H7 (cell line): Measurements from ENCODE around the gene EIF3I. TPM values are rescaled to one million over a fixed set of nuclear protein-coding genes. Genes with fewer than 3 reads are reported as not detected.

ENCODE experiments used
- DNase-seq: peaks from one replicate; pipeline ENCODE4 v3.0.0; 2012
- H3K27me3 ChIP-seq: 2 replicates; pipeline ENCODE4 v1.6.0; 2011; ENCODE audit warnings: mild to moderate bottlenecking, low read length; ENCODE audit not compliant: control insufficient read depth, insufficient read depth
- H3K36me3 ChIP-seq: replicated peaks from 2 replicates; pipeline ENCODE4 v1.5.1; 2011; ENCODE audit warnings: low read length; ENCODE audit not compliant: control insufficient read depth, insufficient read depth
- H3K4me3 ChIP-seq: 2 replicates; pipeline ENCODE4 v1.5.1; 2011; ENCODE audit warnings: low read depth, mild to moderate bottlenecking, control low read depth, low read length, moderate library complexity; ENCODE audit not compliant: insufficient read depth
- total RNA-seq: library from RNA; depleted of rRNA; stranded (reverse); fragments of >200 nt; shearing (Covaris generic); gene quantifications from 2 replicates; pipeline ENCODE4 v1.2.3, GENCODE V29; 2014

EIF3I gene
- total RNA-seq, 1 experiment from 2014 or later = 547 TPM

GRCh38 chr1:32234792-32235191 is 12.6 kb downstream of the EIF3I start:
- peak; percentile 49 for DNase-seq
- no peaks in the 10 kb centered on the region for H3K27me3 ChIP-seq
- peaks cover 11% of the 10 kb centered on the region for H3K36me3 ChIP-seq
- H3K4me3 ChIP-seq = no peak overlapping the region

- DNase-seq = peak; percentile 66
- H3K36me3 ChIP-seq = peaks cover 3% of the 10 kb centered on the region
- peaks cover 5% of the 10 kb centered on the region; the same call in 1 of the 2 replicates for H3K27me3 ChIP-seq
- peak overlapping the region; percentile 70 for H3K4me3 ChIP-seq
Measured at GRCh38 chr1:32239337-32239736, 17.1 kb downstream of the EIF3I start.

DNA sequence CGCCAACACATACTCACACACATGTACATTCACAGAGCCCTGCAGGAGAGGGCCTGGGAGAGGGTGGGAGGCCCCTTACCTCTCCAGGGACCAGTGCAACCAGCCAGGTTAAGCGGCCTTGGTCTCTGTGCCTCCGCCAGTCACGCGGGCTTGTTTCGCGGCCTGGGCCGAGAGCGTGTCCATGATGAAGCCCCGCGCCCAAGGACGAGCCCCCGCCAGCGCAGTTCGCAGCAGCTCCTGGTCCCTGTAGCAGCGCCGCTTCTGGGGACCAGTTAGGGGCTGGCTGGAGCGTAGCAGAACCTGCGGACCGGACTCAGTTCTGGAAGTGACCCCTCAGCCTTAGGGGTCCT is 17.6 kb downstream of the EIF3I start:
- H3K36me3 ChIP-seq = peaks cover 1% of the 10 kb centered on the region
- peak overlapping the region; percentile 70 for H3K4me3 ChIP-seq
- H3K27me3 ChIP-seq = peaks cover 5% of the 10 kb centered on the region; the same call in 1 of the 2 replicates
- no peak for DNase-seq

DNA sequence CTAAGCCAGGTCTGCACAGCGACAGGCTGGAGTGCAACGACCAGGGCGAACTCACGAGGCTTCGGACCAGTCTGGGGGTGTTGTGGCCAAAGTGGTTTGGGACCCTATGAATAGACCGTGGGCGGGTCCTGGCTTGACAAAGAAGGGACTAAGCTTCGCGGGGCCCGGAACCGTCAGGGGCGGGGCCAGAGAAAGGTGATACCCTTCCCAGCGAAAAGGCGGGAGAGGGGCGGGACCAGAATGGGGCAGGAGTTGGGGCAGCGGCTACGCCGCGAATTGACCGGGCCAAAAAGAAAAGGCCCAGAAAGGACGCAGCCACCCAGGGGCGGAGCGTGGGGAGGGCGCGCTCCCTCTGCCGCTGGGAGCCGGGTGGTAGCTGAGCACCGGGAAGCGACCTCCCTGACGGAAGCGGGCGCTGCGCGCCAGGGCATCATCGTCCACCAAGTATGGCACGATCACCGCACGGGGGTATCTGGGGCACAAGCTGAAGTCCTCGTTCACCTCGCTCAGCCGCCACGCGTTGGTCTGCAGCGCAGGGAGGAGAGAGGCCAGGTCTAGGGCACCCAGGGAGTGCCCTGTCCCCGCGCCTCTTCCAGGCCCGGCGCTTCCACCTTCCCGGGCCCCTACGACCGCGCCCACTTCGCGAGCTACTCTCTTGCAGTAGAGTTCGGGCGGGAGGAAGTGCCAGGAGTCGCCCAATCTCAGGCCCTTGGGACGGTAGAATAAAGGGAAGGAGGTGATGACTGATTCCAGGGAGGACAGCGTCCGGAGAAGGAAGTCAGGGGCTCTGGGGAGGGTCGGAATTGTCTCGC is 18.1 kb downstream of the EIF3I start:
- Histone ChIP-seq H3K4me3 (peak overlapping the region; percentile 70), H3K36me3 (peaks cover 1% of the 10 kb centered on the region; the same call in 1 of the 2 replicates), H3K27me3 (peaks cover 5% of the 10 kb centered on the region; the same call in 1 of the 2 replicates)
- peak; percentile 97 for DNase-seq

GRCh38 chr1:32241001-32241763 is 19.0 kb downstream of the EIF3I start:
- peak; percentile 88 for DNase-seq
- Histone ChIP-seq H3K27me3 (peaks cover 5% of the 10 kb centered on the region; the same call in 1 of the 2 replicates), H3K36me3 (peaks cover under 1% of the 10 kb centered on the region; the same call in 1 of the 2 replicates), H3K4me3 (peak overlapping the region; percentile 70)

DNA sequence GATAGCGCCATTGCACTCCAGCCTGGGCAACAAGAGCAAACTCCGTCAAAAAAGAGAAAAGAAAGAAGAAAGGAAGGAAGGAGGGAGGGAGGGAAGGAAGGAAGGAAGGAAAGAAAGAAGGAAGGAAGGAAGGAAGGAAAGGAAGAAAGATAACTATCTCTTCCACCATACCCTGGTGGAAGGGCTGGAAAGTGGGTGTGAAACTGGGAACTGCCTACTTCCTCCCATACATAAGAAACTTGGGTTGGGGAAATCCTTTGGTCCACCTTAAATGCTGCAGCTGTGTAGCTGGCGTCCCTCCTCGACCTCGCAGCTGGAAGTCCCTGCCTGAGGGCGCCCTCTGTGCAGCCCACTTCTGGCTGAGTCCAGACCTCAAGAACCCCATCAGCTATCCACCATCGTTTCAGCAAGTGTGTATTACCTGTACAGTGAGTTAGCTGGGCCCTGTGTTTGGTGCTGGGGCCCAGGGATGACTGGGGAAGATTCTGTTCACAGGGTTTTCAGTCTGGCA is 20.2 kb downstream of the EIF3I start:
- Histone ChIP-seq H3K36me3 (no peaks in the 10 kb centered on the region), H3K27me3 (peaks cover 5% of the 10 kb centered on the region; the same call in 1 of the 2 replicates), H3K4me3 (no peak overlapping the region)
- peak; percentile 52 for DNase-seq

DNA sequence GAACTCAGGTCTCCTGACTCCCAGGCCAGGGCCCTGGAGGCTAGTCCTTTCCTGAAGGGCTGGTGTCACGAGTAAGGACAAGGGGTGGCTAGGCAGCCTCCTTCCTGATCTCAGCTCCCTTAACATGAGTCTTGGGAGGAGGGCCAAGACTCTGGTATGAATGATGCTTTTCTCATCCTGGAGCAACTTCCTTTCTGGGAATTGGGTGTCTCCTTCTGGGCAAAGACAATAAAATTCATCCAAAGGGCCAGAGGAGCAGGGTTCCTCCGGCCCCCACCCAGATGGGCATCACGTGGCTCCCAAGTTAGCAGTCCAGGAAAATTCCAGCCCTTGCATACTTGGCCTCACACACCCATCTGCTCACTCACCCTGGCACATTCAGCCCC is 24.7 kb downstream of the EIF3I start, which contains the start of gene FAM167B:
FAM167B (plus strand) TSS at position 335 of the 386 bp plus-strand sequence. CDS start 200 bp downstream, outside the sequence.
- peak; percentile 21 for DNase-seq
- Histone ChIP-seq H3K4me3 (no peak within 1 kb of the TSS), H3K27me3 (no peaks in the 10 kb centered on the region), H3K36me3 (no peaks in the 10 kb centered on the region)

DNA sequence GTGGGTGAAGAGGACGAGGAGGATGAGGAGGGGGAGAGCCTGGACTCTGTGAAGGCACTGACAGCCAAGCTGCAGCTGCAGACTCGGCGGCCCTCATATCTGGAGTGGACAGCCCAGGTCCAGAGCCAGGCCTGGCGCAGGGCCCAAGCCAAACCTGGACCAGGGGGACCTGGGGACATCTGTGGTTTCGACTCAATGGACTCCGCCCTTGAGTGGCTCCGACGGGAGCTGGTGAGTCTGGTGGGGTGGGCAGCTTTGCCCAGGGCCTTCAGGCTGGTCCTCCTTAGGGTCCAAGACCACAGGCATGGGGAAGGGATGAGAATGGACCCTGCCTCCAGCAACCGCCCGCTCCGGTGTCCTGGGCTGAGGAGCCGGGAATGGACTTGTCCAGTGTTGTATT is 25.2 kb downstream of the EIF3I start:
- Histone ChIP-seq H3K27me3 (no peaks in the 10 kb centered on the region), H3K4me3 (no peak overlapping the region), H3K36me3 (no peaks in the 10 kb centered on the region)
- peak; percentile 24 for DNase-seq

DNA sequence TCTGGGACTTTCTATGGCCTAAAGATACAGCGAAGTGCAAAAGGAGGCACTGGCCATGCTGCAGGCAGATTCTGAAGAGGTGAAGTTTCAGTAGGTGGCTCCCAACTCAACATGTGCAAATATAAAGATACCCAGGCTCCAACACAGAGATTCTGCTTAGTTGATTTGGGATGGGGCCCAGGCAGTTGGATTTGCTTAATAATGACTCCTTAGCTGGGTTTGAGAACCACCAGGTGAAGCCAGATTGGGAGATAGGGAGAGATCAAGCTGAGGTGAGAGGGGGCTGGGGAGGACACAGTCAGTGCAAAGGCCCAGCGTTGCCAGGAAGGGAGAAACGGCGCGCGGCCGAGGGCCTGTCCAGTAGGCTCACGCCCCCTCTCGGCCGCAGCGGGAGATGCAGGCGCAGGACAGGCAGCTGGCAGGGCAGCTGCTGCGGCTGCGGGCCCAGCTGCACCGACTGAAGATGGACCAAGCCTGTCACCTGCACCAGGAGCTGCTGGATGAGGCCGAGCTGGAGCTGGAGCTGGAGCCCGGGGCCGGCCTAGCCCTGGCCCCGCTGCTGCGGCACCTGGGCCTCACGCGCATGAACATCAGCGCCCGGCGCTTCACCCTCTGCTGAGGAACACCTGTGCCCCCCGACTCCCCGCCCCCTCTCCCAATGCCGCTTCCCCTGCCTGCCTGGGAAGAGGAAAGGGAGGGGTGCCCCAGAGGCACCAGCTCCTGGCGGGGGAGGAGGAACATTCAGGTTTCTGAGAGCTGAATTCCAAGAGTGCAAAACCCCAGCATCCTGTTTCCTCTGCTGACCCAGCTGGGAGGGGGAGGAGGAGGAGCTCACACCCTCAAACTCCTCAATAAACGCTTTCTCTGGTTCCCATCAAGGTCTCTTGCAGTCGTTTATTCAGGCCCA is 26.0 kb downstream of the EIF3I start:
- Histone ChIP-seq H3K4me3 (peak overlapping the region; percentile 46), H3K27me3 (no peaks in the 10 kb centered on the region), H3K36me3 (no peaks in the 10 kb centered on the region)
- DNase-seq = peak; percentile 97

DNA sequence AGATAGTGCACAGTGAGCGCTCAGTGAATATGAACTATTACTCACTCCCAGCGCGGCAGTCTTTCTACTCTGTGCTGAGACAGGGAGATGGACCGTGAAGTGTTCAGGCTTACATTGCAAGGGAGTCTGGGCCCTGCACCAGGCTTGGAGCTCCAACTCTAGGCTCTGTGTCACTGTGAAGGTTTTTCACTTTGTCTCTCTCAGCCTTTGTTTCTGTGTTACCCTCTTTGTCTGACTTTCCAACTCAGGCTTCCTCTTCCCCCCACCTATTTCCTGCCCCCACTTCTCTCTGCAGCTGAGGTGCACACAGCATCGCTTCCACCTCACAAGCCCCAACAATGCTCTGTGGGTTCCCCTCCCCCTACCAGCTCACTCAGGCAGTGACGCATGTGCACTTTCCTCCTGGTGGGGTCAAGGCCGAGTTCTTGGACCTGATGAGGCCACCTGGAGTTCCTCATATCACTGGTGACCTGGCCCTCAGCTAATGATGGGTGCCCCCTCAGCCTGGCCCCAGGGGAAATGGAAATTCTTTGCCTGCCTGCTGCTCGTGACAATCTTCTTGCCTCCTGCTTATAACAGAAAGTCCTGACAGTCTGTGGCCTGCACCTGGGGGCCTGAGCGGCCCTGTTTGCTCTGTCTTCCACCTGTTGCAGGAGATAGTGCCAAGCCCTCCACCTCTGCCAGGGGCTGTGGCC is 27.8 kb downstream of the EIF3I start:
- no peak overlapping the region for H3K4me3 ChIP-seq
- no peaks in the 10 kb centered on the region for H3K27me3 ChIP-seq
- DNase-seq = peak; percentile 53
- H3K36me3 ChIP-seq = no peaks in the 10 kb centered on the region

- peak; percentile 56 for DNase-seq
- H3K4me3 ChIP-seq = no peak within 1 kb of the TSS
- H3K36me3 ChIP-seq = no peaks in the 10 kb centered on the region
- no peaks in the 10 kb centered on the region for H3K27me3 ChIP-seq
Measured at GRCh38 chr1:32250893-32251716, 28.9 kb downstream of the EIF3I start, which contains the start of gene LCK. Gene LCK, plus strand, starts transcription at chr1:32251265. Its CDS starts 23,065 bp downstream, at chr1:32274330.

DNA sequence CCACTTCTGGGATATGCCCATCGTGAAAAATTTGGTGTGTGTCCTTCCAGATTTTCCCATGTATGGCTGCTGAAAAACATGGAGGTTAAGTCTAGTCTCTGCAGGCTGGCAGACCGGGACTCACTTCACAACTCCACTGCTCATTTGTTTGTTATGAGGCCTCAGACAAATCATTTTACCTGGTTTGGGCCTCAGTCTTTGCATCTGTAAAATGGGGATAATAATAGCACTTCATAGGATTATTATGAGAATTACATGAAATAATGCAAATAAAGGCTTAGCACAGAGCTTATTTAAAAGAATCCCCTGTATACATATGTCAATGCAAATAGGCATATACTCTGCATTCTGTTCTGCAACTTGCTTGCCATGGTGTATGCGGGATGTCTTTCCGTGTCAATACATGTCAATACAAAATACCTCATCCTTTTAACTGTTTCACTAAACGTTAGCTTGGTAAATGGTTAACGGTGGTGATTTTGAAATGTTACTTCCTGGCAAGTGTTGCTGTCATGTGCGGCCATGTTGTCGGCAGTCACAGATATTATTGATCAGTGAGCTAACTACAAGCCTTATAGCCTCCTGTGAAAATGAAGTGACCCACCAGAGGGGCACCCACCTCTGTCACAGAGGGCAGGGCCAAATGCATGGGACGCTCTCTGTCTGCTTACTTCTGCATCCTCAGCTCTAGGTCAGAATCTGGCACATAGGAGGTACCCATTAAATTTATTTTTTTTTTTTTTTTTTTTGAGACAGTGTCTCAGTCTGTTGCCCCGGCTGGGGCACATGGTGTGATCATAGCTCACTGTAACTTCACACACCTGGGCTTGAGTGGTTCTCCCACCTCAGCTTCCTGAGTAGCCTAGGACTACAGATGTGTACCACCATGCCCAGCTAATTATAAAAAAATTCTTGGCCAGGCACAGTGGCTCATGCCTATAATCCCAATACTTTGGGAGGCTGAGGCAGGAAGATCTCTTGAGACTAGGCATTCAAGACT is 33.2 kb downstream of the EIF3I start:
- no peak overlapping the region for H3K4me3 ChIP-seq
- H3K27me3 ChIP-seq = no peaks in the 10 kb centered on the region
- DNase-seq = no peak
- H3K36me3 ChIP-seq = no peaks in the 10 kb centered on the region
